K562 (cell line): Measurements from ENCODE around the gene NFIC. TPM values are rescaled to one million over a fixed set of nuclear protein-coding genes. Genes with fewer than 3 reads are reported as not detected.
A peak's percentile ranks its signal among the peaks of the same experiment; 100 is the strongest.

ENCODE experiments used
- ARHGAP35 ChIP-seq: fragments of 450-650 bp; IDR thresholded peaks from 2 replicates; pipeline ENCODE4 v1.6.1; 2018; ENCODE audit not compliant: partially characterized antibody
- JUND ChIP-seq, 2 experiments: IDR thresholded peaks; 2 replicates in 1 of 2; 3 replicates in 1 of 2; pipeline ENCODE4 v1.6.1; 2011; ENCODE audit warnings: borderline replicate concordance in 2 of 2, low read depth in 2 of 2, low read length in 2 of 2, improper control_type of control experiment in 1 of 2, missing biosample characterization in 1 of 2, missing genetic modification characterization in 1 of 2, missing genetic modification reagents in 1 of 2
- MIER1 ChIP-seq: fragments of 450-650 bp; IDR thresholded peaks from 2 replicates; pipeline ENCODE4 v1.6.1; 2016; ENCODE audit warnings: antibody characterized with exemption, mild to moderate bottlenecking, low read depth
- OTX1 ChIP-seq: fragments of 450-650 bp; formaldehyde crosslinking; IDR thresholded peaks from 2 replicates; pipeline ENCODE4 v1.4.0; 2022; ENCODE audit warnings: mild to moderate bottlenecking
- TEAD2 ChIP-seq: fragments of 450-650 bp; IDR thresholded peaks from 2 replicates; pipeline ENCODE4 v1.6.1; 2016; ENCODE audit warnings: missing genetic modification characterization, control low read depth, missing compliant biosample characterization
- ZKSCAN8 ChIP-seq: fragments of 200-800 bp; sonication (Bioruptor generic); IDR thresholded peaks from 2 replicates; pipeline ENCODE4 v1.6.1; 2016; ENCODE audit warnings: missing genetic modification characterization, missing compliant biosample characterization
- polyA plus RNA-seq, 8 experiments: library from polyadenylated mRNA; depleted of rRNA in 4 of 8; stranded (reverse) in 5 of 8; unstranded in 3 of 8; fragments of >200 nt; fragmentation: Nextera tagmentation in 2 of 8; fragmentation: Illumina TruSeq in 1 of 8; extraction: Ambion mirVana in 2 of 8; extraction: Trizol in 1 of 8; gene quantifications; 2 replicates each; pipeline versions ENCODE4 v1.2.1 to v1.2.3, GENCODE V29; 2011 to 2014; ENCODE audit warnings: inconsistent platforms in 1 of 8, missing spikeins in 1 of 8
- total RNA-seq, 7 experiments: library from RNA; depleted of rRNA in 6 of 7; stranded (reverse); fragments of >200 nt in 6 of 7; fragmentation: Illumina TruSeq in 2 of 7; extraction: Trizol in 2 of 7; gene quantifications; 2 replicates each; pipeline versions ENCODE4 v1.2.1 to v1.2.3, GENCODE V29; 2011 to 2021; ENCODE audit warnings: low replicate concordance in 1 of 7
- TF ChIP-seq, protein P1 (sequence below): fragments of 250-450 bp; sonication (Bioruptor Pico); IDR thresholded peaks from 2 replicates; pipeline ENCODE4 v1.4.0; 2020; ENCODE audit warnings: mild to moderate bottlenecking, moderate library complexity
- TF ChIP-seq, protein P2 (sequence below), 2 experiments: fragments of 450-650 bp; formaldehyde crosslinking in 1 of 2; IDR thresholded peaks; 2 replicates each; pipeline versions ENCODE4 v1.4.0 to v1.6.1; 2014 to 2020; ENCODE audit warnings: mild to moderate bottlenecking in 2 of 2, borderline replicate concordance in 1 of 2, low read depth in 1 of 2
- TF ChIP-seq, protein P3 (sequence below): fragments of 450-650 bp; IDR thresholded peaks from 2 replicates; pipeline ENCODE4 v1.6.1; 2018; ENCODE audit not compliant: partially characterized antibody
- TF ChIP-seq, protein P4 (sequence below): fragments of 450-650 bp; formaldehyde crosslinking; IDR thresholded peaks from 2 replicates; pipeline ENCODE4 v1.4.0; 2020; ENCODE audit warnings: mild to moderate bottlenecking, moderate library complexity

NFIC gene
- total and polyA plus RNA-seq, 9 of the 15 experiments (the other 6 are each of a cell fraction or from before 2014, with no cell fraction given) = 0.71 to 62.1 (median 6.9) TPM

DNA sequence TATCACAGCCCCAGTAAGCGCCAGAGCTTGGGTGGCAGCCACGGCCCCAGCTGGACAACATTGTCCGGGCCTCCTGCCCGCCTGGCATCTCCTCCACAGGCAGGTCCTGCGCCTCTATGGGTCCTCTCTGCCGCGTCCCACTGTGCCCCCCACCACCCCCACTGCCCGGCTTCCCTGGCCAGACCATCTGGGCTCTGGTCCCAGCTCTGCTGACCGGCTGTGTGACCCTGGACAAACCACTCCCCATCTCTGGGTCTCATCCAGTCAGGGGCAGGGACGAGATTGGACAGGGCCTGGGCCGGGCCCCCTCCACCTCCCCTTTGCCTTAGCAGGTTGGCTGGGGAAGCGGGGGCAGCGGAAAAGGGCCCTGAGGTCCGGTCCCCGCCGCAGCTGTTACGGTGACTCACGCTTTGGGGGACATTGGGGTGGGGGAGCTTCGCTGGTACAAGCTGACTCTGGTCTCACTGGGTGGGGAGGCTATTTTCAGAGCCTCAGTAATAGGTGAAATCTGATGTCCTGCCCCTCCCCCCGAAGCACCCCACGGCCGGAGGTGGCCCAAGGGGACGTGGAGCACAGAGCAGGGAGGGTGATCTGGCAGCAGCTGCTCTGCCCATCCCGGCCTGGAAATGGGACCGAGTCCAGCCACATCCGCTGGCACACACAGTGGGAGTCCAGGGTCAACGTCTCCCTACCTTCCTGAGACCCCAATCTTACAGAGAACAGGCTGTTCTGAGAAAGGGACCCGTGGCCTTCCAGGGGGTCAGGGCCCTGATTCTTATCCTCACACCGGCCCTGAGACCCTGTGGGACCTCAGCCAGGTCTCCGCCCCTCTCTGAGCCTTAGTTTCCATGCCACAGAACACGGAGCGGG, 9.1 kb downstream of the NFIC start (continued):
- TF ChIP-seq ZKSCAN8 (CRISPR knock-in tag) (no peak), ARHGAP35 (no peak), OTX1 (CRISPR knock-in tag) (no peak), JUND (IDR thresholded peaks at IDR 0.05; ENCODE audit: borderline replicate concordance, low read depth, low read length) (peak; percentile 93), JUND (tag; IDR thresholded peaks at IDR 0.05; ENCODE audit: borderline replicate concordance, low read depth, low read length) (peak; percentile 63; the same call in 1 of the 3 replicates), MIER1 (no peak), TEAD2 (tag) (no peak)
- TF ChIP-seq, protein P1, sequence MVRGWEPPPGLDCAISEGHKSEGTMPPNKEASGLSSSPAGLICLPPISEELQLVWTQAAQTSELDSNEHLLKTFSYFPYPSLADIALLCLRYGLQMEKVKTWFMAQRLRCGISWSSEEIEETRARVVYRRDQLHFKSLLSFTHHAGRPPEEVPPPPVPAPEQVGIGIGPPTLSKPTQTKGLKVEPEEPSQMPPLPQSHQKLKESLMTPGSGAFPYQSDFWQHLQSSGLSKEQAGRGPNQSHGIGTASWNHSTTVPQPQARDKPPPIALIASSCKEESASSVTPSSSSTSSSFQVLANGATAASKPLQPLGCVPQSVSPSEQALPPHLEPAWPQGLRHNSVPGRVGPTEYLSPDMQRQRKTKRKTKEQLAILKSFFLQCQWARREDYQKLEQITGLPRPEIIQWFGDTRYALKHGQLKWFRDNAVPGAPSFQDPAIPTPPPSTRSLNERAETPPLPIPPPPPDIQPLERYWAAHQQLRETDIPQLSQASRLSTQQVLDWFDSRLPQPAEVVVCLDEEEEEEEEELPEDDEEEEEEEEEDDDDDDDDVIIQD = no peak
- TF ChIP-seq, protein P2, sequence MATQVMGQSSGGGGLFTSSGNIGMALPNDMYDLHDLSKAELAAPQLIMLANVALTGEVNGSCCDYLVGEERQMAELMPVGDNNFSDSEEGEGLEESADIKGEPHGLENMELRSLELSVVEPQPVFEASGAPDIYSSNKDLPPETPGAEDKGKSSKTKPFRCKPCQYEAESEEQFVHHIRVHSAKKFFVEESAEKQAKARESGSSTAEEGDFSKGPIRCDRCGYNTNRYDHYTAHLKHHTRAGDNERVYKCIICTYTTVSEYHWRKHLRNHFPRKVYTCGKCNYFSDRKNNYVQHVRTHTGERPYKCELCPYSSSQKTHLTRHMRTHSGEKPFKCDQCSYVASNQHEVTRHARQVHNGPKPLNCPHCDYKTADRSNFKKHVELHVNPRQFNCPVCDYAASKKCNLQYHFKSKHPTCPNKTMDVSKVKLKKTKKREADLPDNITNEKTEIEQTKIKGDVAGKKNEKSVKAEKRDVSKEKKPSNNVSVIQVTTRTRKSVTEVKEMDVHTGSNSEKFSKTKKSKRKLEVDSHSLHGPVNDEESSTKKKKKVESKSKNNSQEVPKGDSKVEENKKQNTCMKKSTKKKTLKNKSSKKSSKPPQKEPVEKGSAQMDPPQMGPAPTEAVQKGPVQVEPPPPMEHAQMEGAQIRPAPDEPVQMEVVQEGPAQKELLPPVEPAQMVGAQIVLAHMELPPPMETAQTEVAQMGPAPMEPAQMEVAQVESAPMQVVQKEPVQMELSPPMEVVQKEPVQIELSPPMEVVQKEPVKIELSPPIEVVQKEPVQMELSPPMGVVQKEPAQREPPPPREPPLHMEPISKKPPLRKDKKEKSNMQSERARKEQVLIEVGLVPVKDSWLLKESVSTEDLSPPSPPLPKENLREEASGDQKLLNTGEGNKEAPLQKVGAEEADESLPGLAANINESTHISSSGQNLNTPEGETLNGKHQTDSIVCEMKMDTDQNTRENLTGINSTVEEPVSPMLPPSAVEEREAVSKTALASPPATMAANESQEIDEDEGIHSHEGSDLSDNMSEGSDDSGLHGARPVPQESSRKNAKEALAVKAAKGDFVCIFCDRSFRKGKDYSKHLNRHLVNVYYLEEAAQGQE (IDR thresholded peaks at IDR 0.05; ENCODE audit: borderline replicate concordance) = 0 out of 2 replicates have a peak, but pooled peaks have one; percentile 3
- TF ChIP-seq, protein P2 (CRISPR knock-in tag; IDR thresholded peaks at IDR 0.05; ENCODE audit: low read depth) = no peak
- TF ChIP-seq, protein P3, sequence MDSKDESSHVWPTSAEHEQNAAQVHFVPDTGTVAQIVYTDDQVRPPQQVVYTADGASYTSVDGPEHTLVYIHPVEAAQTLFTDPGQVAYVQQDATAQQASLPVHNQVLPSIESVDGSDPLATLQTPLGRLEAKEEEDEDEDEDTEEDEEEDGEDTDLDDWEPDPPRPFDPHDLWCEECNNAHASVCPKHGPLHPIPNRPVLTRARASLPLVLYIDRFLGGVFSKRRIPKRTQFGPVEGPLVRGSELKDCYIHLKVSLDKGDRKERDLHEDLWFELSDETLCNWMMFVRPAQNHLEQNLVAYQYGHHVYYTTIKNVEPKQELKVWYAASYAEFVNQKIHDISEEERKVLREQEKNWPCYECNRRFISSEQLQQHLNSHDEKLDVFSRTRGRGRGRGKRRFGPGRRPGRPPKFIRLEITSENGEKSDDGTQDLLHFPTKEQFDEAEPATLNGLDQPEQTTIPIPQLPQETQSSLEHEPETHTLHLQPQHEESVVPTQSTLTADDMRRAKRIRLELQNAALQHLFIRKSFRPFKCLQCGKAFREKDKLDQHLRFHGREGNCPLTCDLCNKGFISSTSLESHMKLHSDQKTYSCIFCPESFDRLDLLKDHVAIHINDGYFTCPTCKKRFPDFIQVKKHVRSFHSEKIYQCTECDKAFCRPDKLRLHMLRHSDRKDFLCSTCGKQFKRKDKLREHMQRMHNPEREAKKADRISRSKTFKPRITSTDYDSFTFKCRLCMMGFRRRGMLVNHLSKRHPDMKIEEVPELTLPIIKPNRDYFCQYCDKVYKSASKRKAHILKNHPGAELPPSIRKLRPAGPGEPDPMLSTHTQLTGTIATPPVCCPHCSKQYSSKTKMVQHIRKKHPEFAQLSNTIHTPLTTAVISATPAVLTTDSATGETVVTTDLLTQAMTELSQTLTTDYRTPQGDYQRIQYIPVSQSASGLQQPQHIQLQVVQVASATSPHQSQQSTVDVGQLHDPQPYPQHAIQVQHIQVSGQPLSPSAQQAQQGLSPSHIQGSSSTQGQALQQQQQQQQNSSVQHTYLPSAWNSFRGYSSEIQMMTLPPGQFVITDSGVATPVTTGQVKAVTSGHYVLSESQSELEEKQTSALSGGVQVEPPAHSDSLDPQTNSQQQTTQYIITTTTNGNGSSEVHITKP = no peak
- TF ChIP-seq, protein P4, sequence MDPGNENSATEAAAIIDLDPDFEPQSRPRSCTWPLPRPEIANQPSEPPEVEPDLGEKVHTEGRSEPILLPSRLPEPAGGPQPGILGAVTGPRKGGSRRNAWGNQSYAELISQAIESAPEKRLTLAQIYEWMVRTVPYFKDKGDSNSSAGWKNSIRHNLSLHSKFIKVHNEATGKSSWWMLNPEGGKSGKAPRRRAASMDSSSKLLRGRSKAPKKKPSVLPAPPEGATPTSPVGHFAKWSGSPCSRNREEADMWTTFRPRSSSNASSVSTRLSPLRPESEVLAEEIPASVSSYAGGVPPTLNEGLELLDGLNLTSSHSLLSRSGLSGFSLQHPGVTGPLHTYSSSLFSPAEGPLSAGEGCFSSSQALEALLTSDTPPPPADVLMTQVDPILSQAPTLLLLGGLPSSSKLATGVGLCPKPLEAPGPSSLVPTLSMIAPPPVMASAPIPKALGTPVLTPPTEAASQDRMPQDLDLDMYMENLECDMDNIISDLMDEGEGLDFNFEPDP (CRISPR knock-in tag) = no peak
